Activated CD8-positive, alpha-beta T cell treated with anti-CD3 and anti-CD28 coated beads for 36 hours (primary cell): ENCODE data around the gene KDM6A. TPM values are rescaled to one million over a fixed set of nuclear protein-coding genes. Genes with fewer than 3 reads are reported as not detected.
"Not testable (repeated sequence)": the region's sequence is repeated elsewhere in the genome, so short reads cannot be mapped to it uniquely, and the experiment has no call there.

Source experiments
- ATAC-seq: fragments of 200-7000 bp; cut with Tn5 transposase; one replicate; pipeline ENCODE4 v1.10.0; 2021; ENCODE audit warnings: mild to moderate bottlenecking, moderate library complexity
- CTCF ChIA-PET: fragments of 350-600 bp; sonication (Branson Sonifier 250); formaldehyde crosslinking; loops from one replicate; lab custom pipeline; 2021; ENCODE audit warnings: antibody characterized with exemption; lab: Charles Lee
- POLR2A ChIA-PET: fragments of 350-600 bp; sonication (Branson Sonifier 250); formaldehyde crosslinking; loops from one replicate; lab custom pipeline; 2021; ENCODE audit warnings: antibody characterized with exemption; lab: Charles Lee
- DNase-seq: peaks from one replicate; pipeline ENCODE4 v3.0.0-alpha.2; 2020
- H3K27ac Mint-ChIP-seq: one replicate; pipeline ENCODE4 v1.8.0; 2021; ENCODE audit warnings: mild to moderate bottlenecking, mixed read lengths
- H3K27me3 Mint-ChIP-seq: one replicate; pipeline ENCODE4 v1.8.0; 2021; ENCODE audit warnings: mixed read lengths
- H3K36me3 Mint-ChIP-seq: one replicate; pipeline ENCODE4 v1.8.0; 2021; ENCODE audit warnings: low read depth, mixed read lengths
- H3K4me1 Mint-ChIP-seq: one replicate; pipeline ENCODE4 v1.8.0; 2021; ENCODE audit warnings: low read depth, mixed read lengths
- H3K4me3 Mint-ChIP-seq: one replicate; pipeline ENCODE4 v1.8.0; 2021; ENCODE audit warnings: mild to moderate bottlenecking, moderate library complexity, mixed read lengths
- H3K9me3 Mint-ChIP-seq: one replicate; pipeline ENCODE4 v1.8.0; 2021; ENCODE audit warnings: mixed read lengths
- intact Hi-C: fragments of 100-400 bp; cut with micrococcal nuclease; formaldehyde crosslinking; loops from one replicate; pipeline ENCODE4 v1.10.0; 2022
- total RNA-seq, 2 experiments: library from RNA; stranded (reverse); gene quantifications; one replicate each; pipeline ENCODE4 v1.2.3, GENCODE V29; 2021
- TF ChIP-seq, protein P1 (sequence below): fragments of 200-600 bp; IDR thresholded peaks from one replicate; pipeline ENCODE4 v1.8.0; 2022; ENCODE audit warnings: antibody characterized with exemption, mild to moderate bottlenecking

Gene KDM6A
- total RNA-seq, 2 experiments from 2014 or later: 18.9 to 21.1 TPM

DNA sequence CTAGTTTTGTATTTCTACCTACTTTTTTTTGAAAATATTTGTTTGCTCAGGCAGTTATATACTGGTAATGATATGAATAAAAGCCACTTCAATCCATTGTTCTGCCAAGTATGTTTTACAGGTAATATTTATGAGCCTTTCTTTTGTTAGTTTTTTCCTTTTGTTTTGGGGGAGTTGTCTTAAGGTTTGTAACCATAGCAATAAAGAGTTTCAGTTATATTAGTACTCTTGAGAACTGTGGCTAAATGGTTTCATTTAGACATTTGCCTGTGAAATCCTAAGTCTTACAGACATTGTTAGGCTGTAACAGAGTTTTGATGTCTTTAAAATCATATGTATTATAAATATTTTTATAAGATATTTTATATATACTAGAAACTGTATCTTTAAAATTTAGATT is 177.6 kb downstream of the KDM6A start:
- CTCF ChIA-PET: no interaction called here

DNA sequence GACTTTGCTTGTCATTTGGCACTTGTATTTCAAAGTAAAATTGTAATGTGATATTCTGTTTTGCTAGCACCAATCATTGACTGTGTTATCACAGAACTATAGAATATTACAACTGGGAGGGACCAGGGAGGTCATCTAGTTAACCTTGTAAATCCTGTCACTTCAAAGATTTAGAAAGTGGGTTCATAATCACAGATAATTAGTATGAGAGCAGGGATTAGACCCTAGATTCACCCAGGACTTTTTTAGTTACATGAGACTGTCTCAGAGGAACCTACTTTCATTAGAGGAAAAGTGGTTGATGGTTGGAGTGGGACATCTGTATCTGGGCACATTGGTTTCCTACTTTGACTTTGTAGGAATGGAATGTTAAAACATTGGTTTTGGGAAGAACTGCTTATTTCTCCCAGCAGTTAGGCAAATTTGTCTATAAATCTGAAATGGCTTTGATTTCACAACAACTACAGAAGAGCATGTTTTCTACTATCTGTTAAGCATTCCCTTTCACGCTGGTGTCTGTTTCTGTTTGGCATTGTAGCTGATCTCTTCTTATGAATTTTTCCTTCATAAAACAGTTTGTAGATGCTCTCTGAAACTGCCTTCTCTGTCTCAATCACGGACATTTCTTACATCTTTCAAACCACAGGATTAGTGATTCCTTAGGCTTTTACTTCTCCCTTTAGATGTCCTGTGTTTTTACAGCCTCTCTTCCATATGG is 183.6 kb downstream of the KDM6A start:
- DNase-seq (no peak), ATAC-seq (no peak)
- H3K27ac Mint-ChIP-seq: no peak overlapping the region
- H3K27me3 Mint-ChIP-seq: no peaks in the 10 kb centered on the region
- peaks cover 6% of the 10 kb centered on the region for H3K4me1 Mint-ChIP-seq
- peaks cover 6% of the 10 kb centered on the region for H3K36me3 Mint-ChIP-seq
- intact Hi-C loops: no loop called here
- H3K9me3 Mint-ChIP-seq: no peaks in the 10 kb centered on the region
- no peak overlapping the region for H3K4me3 Mint-ChIP-seq
- TF ChIP-seq, protein P1, sequence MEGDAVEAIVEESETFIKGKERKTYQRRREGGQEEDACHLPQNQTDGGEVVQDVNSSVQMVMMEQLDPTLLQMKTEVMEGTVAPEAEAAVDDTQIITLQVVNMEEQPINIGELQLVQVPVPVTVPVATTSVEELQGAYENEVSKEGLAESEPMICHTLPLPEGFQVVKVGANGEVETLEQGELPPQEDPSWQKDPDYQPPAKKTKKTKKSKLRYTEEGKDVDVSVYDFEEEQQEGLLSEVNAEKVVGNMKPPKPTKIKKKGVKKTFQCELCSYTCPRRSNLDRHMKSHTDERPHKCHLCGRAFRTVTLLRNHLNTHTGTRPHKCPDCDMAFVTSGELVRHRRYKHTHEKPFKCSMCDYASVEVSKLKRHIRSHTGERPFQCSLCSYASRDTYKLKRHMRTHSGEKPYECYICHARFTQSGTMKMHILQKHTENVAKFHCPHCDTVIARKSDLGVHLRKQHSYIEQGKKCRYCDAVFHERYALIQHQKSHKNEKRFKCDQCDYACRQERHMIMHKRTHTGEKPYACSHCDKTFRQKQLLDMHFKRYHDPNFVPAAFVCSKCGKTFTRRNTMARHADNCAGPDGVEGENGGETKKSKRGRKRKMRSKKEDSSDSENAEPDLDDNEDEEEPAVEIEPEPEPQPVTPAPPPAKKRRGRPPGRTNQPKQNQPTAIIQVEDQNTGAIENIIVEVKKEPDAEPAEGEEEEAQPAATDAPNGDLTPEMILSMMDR: no peak
- POLR2A ChIA-PET: no interaction called here
- CTCF ChIA-PET: no interaction called here

More for the DNA sequence above, 177.6 kb downstream of the KDM6A start:
- POLR2A ChIA-PET: no interaction called here
- Mint-ChIP-seq H3K36me3 (peaks cover 5% of the 10 kb centered on the region), H3K4me3 (no peak overlapping the region), H3K27ac (no peak overlapping the region), H3K4me1 (peaks cover 8% of the 10 kb centered on the region), H3K27me3 (no peaks in the 10 kb centered on the region), H3K9me3 (no peaks in the 10 kb centered on the region)
- no peak for DNase-seq
- ATAC-seq: no peak
- intact Hi-C loops: no loop called here
- TF ChIP-seq, protein P1: no peak

DNA sequence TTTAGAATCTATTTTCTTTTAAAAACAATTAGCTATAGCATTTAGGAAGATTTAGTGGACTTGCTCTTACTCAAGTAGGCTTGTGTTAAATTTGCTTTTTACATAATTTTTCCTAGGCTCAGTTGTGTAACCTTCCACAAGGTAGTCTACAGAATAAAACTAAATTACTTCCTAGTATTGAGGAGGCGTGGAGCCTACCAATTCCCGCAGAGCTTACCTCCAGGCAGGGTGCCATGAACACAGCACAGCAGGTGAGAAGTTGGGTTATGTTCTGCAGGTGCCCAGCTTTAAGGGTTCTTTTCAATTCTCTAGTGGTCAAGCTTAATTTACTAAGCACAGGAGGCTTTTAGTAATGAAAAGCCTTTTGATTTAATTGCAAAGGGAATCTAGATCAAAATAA is 186.9 kb downstream of the KDM6A start:
- H3K9me3 Mint-ChIP-seq, intact Hi-C loops, ATAC-seq, H3K4me3 Mint-ChIP-seq, H3K27me3 Mint-ChIP-seq, H3K4me1 Mint-ChIP-seq, DNase-seq, H3K27ac Mint-ChIP-seq: not testable (repeated sequence)
- ChIA-PET CTCF (interaction anchor here (1.3 kb wide), 1 partner anchor 10 kb away, joined by 3 read pairs; no protein-coding TSS in a partner anchor), POLR2A (interaction anchor here (0.9 kb wide), 1 partner anchor 10 kb away, joined by 3 read pairs; no protein-coding TSS in a partner anchor)
- H3K36me3 Mint-ChIP-seq: peaks cover 15% of the 10 kb centered on the region

DNA sequence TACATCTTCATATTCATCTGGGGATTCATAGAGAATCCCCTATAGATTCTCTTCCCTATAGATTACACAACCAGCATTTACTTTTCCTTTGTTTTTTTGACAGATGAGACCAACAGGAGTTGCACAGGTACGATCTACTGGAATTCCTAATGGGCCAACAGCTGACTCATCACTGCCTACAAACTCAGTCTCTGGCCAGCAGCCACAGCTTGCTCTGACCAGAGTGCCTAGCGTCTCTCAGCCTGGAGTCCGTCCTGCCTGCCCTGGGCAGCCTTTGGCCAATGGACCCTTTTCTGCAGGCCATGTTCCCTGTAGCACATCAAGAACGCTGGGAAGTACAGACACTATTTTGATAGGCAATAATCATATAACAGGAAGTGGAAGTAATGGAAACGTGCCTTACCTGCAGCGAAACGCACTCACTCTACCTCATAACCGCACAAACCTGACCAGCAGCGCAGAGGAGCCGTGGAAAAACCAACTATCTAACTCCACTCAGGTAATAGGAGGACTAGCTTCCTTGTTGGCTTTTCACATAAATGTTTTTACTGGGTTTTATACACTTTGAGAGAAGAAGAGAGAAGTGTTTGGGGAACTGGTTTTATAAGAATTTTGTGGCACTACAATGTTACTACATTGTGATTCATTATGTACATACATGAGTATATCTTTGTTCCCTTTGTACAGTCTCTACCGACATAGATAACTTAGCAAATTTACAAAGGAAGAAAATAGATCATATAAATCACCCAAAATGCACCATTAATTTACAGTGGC is 190.5 kb downstream of the KDM6A start:
- Mint-ChIP-seq H3K4me1 (peaks cover 19% of the 10 kb centered on the region), H3K27me3 (no peaks in the 10 kb centered on the region), H3K9me3 (no peaks in the 10 kb centered on the region), H3K27ac (no peak overlapping the region), H3K4me3 (no peak overlapping the region), H3K36me3 (peaks cover 29% of the 10 kb centered on the region)
- intact Hi-C loops: no loop called here
- ChIA-PET CTCF (no interaction called here), POLR2A (no interaction called here)
- ATAC-seq (no peak), DNase-seq (no peak)
- TF ChIP-seq, protein P1: no peak

DNA sequence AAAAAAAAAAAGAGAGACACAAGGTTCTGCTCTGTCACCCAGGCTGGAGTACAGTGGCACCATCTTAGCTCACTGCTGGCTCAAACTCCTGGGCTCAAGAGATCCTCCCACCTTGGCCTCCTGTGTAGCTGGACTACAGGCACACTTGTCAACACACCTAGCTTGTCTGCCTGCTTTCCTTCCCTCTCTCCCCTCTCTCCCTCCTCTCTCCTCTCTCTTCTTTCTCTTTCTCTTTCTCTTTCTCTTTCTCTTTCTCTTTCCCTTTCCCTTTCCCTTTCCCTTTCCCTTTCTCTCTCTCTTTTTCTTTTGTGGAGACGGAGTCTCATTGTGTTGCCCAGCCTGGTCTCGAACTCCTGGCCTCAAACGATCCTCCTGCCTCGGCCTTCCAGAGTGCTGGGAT is 195.6 kb downstream of the KDM6A start:
- intact Hi-C loops: no loop called here
- ATAC-seq (peak; percentile 68), DNase-seq (peak; percentile 9)
- Mint-ChIP-seq H3K36me3 (peaks cover 50% of the 10 kb centered on the region), H3K27ac (peak overlapping the region; percentile 79), H3K4me3 (peak overlapping the region; percentile 46), H3K27me3 (no peaks in the 10 kb centered on the region), H3K9me3 (no peaks in the 10 kb centered on the region), H3K4me1 (peaks cover 47% of the 10 kb centered on the region)
- CTCF ChIA-PET: interaction anchor here (0.9 kb wide), 1 partner anchor 123 kb away, joined by 3 read pairs; no protein-coding TSS in a partner anchor
- POLR2A ChIA-PET: no interaction called here
- TF ChIP-seq, protein P1: no peak
